GM21529 (cell line): ENCODE measurements around the gene RNASE11.
A peak's percentile ranks its signal among the peaks of the same experiment; 100 is the strongest.
"Not testable (repeated sequence)": the region's sequence is repeated elsewhere in the genome, so short reads cannot be mapped to it uniquely, and the experiment has no call there.

ENCODE experiments used
- ATAC-seq: cut with Tn5 transposase; IDR thresholded peaks from one replicate; pipeline ENCODE4 v1.9.1; 2021; ENCODE audit not compliant: unreplicated experiment

RNASE11 gene

GRCh38 chr14:20587489-20588154 lies at the start of gene RNASE11:
RNASE11 (minus strand) TSS chr14:20588001.
- no peak for ATAC-seq

GRCh38 chr14:20632831-20633691 lies 45.3 kb upstream of the RNASE11 start:
- ATAC-seq, result peak; percentile 31

- peak; percentile 26 for ATAC-seq
These were observed 44.6 kb upstream of the RNASE11 start for GRCh38 chr14:20632448-20632830.

GRCh38 chr14:20631880-20632389 lies 44.1 kb upstream of the RNASE11 start:
- ATAC-seq, result peak; percentile 23

- no peak for ATAC-seq
These were observed 43.5 kb upstream of the RNASE11 start for GRCh38 chr14:20631023-20631879.

- peak; percentile 52 for ATAC-seq
These were observed 42.7 kb upstream of the RNASE11 start for GRCh38 chr14:20630340-20631022.

GRCh38 chr14:20628063-20628854 lies 40.5 kb upstream of the RNASE11 start:
- no peak for ATAC-seq

- ATAC-seq, result no peak
These were observed 39.7 kb upstream of the RNASE11 start for GRCh38 chr14:20627346-20628027.

- no peak for ATAC-seq
These were observed 38.5 kb upstream of the RNASE11 start for GRCh38 chr14:20626274-20626673.

GRCh38 chr14:20624495-20625070 lies 36.8 kb upstream of the RNASE11 start:
- peak; percentile 66 for ATAC-seq

GRCh38 chr14:20623798-20624197 lies 36.0 kb upstream of the RNASE11 start:
- ATAC-seq, result no peak

GRCh38 chr14:20622816-20623291 lies 35.1 kb upstream of the RNASE11 start:
- ATAC-seq, result no peak

GRCh38 chr14:20620798-20621478 lies 33.1 kb upstream of the RNASE11 start:
- no peak for ATAC-seq

- not testable (repeated sequence) for ATAC-seq
These were observed 31.9 kb upstream of the RNASE11 start for GRCh38 chr14:20619688-20620087.

GRCh38 chr14:20618271-20618749 lies 30.5 kb upstream of the RNASE11 start:
- ATAC-seq, result no peak

GRCh38 chr14:20617138-20618003 lies 29.6 kb upstream of the RNASE11 start:
- peak; percentile 29 for ATAC-seq

- ATAC-seq, result no peak
These were observed 28.2 kb upstream of the RNASE11 start for GRCh38 chr14:20615996-20616395.
